HG02759 (cell line): ENCODE results near the gene WWP2.
"Not testable (repeated sequence)": the region's sequence is repeated elsewhere in the genome, so short reads cannot be mapped to it uniquely, and the experiment has no call there.

ENCODE experiments used
- ATAC-seq: cut with Tn5 transposase; IDR thresholded peaks from one replicate; pipeline ENCODE4 v1.9.1; 2021; ENCODE audit warnings: mild to moderate bottlenecking, moderate library complexity; ENCODE audit not compliant: unreplicated experiment

WWP2 gene

DNA sequence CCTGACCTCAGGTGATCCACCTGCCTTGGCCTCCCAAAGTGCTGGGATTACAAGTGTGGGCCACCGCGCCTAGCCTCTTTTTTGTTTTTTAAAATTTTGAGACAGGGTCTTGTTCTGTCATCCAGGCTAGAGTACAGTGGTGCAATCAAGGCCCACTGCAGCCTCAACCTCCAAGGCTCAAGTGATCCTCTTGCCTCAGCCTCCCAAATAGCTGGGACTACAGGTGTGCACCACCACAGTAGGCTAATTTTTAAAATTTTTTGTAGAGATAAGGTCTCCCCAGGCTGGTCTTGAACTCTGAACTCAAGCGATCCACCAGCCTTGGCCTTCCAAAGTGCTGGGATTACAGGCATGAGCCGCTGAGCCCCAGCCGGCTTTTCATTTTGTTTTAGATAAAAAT is 92.6 kb downstream of the WWP2 start:
- ATAC-seq, result not testable (repeated sequence)

DNA sequence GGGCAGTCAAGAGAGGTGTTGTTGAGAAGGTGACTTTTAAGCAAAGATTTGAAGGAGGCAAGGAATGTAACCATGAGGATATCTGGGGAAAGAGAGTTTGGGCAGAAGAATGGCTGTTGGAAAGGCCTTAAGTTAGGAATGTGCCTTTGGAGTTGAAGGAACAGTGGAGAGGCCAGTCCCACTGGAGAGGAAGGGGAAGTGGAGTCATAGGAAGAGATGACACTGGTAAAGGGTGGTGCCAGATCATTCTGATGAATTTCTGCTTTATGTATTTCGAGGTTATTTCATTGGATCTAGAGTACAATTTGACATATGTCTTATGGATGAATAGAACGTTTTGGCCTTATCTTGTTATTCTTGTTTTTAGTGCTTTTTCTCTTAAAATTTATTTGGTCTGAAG is 93.5 kb downstream of the WWP2 start:
- no peak for ATAC-seq

DNA sequence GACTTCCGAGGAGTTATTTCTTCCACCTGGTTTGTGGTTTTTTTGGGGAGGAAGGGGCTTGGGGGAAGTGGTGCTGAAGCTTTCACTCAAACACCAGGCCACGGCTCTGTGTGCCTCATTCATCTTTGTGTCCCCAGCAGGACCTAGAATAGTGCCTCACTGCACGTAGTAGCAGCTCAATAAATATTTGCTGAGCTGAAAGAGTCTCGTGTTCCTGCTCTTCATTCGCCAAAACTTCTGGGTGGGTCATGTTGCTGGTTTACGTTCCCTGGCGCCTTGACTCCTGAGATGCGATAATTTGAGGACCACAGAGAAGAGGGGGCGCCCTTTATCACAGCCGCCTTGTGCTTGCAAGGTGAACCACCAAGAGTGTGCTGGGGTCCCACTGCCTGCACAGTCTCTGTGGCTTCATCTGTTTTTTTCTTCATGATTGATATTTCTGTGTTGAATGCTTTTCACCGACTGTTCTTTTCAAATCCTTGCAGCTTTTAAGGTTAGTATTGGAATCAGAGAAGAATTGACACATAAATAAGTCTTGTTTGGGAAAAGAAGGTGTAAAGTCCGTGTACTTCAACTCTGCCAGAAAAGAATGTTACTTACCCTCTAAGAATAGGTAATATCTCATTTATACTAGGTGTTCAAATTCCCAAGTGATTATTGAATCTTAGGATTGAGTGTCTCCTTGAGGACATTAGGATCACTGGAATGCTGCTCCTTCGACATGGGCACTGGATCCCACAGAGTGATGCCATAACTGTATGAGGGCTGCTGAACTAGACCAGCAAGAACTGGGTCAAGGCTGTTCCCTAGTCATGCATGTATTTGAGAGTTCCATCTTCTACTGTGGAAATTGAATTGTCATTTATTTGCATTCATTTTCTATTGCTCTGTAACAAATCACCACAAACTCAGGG is 96.3 kb downstream of the WWP2 start:
- no peak for ATAC-seq

DNA sequence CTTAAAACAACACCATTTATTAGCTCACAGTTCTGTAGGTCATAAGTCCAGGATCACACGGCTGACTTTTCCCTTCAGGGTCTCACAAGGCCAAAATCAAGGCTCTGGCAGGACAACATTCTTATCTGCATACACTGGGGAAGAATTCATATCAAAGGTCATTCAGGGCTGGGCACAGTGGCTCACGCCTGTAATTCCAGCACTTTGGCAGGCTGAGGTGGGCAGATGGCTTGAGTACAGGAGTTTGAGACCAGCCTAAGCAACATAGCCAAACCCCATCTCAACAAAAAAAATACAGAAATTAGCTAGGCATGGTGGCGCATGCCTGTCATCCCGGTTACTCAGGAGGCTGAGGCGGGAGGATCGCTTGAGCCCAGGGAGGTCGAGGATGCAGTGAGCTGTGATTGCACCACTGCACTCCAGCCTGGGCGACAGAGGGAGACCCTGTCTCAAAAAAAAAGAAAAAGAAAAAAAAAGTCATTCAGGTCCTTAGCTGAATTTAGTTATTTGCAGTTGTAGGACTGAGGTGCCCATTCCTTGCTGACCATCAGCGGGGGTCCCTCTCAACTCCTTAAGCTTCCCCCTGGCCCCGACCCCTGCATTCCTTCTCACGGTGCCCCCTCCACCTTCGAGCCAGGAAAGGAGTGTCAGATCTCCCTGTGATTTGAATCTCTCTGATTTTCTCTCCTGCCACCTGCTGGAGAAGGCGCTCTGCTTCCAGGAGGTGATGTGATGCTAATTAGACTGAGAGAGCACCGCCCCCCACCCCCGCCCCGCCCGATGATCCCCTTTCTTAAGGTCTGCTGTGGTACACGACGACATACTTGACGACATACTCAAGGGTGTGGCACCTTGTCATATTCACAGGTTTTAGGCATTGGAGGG is 97.2 kb downstream of the WWP2 start:
- no peak for ATAC-seq

DNA sequence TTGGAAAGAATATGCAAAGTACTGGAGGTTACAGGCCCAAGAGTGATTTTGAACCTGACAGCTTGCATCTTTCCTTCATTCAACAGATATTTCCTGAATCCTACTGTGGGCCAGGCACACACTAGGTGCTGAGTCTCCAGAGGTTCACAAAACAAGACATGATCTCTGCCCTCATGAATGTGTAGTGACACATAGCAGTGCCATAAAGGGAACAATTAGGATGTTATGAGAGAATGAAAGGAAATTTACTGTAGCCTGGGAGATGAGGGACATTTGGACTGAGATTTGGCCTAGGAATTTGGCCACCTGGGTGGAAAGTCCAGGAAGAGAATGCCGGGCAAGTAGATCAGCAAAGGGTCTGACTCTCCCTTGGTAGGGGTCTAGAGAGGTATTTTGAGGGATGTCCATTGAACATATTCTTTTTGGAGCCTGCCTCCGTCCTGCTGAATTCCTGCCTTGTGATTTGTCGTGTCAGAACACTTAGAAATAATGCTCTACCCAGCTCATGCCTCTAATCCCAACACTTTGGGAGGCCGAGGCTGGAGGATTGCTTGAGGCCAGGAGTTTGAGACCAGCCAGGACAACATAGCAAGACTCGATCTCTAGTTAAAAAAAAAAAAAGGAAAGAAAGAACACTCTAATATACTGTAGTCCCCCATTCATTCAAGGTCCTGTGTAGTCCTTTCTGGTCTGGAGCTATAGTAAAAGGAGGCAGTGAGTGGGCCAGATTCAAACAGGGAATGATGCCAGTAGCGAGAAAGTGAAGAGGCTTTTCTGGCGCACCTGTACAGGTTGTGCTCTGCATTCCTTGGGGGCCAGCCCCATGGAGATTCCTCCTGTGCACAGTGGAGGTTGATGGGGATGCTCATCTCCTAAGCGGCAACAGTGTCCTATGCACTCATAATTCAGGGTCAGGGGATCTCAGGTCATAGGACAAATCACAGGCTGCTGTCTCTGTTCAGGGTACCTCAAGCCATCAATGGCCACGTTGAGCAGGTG is 98.4 kb downstream of the WWP2 start:
- ATAC-seq, result no peak

DNA sequence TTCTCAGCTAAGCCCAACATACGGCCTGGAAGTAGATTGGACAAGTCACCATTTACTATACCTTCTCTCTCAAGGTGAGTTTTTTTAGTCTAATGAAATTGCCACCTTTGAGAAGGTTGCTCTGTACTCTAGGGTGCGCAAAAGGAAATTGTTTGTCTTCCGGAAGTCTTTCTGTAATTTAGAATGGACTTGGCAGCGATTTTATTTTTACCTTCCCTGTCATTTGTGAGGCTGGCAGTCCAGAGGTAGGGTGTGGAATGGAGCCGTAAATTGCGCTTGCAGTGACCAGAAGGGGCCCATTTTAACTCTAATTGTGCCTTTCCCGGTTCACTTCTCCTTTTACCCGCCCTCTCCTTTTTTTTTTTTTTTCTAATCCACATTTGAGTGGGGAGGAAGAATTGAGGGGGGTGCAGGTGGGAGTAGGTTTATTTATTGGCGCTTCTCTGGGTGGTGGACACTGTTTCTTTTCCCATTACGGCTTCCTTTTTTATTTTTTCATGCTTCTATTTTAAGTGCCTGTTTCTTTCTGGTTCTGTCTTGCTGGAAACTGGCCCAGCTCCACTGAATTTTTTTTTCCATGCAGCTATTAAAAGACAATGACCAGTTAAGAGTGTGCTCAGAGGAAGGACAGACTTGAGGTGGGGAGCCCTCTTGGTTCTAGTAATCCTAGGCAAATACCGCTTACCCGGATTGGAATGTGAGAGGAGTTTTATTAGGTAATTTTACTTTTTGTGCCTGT is 99.3 kb downstream of the WWP2 start:
- ATAC-seq, result no peak

DNA sequence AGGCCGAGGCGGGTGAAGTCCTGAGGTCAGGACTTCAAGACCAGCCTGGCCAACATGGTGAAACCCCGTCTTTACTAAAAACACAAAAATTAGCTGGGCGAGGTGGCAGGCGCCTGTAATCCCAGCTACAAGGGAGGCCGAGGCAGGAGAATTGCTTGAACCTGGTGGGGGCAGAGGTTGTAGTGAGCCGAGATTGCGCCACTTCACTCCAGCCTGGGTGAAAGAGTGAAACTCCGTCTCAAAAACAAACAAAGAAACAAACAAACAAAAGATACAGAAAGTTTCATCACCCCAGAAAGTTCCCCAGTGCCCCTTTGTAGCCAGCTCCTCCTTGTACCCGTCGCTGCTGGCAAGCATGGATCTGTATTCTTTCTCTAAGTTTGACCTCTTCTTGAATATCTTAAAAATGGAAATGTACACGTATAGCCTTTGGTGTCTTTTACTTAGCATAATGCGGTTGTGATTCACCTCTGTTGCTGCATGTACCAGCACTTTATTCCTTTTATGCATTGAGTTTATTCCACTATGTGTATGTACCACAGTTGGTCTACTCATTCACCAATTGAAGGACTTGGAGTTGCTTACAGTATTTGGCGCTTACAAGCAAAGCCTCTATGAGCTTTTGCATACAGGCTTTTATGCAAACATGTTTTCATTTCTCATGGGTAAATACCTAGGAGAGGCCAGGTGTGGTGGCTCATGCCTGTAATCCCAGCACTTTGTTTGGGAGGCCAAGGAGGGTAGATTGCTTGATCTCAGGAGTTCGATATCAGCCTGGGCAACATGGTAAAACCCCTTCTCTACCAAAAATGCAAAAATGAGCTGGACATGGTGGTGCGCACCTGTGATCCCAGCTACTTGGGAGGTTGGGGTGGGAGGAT is 101.5 kb downstream of the WWP2 start:
- no peak for ATAC-seq

DNA sequence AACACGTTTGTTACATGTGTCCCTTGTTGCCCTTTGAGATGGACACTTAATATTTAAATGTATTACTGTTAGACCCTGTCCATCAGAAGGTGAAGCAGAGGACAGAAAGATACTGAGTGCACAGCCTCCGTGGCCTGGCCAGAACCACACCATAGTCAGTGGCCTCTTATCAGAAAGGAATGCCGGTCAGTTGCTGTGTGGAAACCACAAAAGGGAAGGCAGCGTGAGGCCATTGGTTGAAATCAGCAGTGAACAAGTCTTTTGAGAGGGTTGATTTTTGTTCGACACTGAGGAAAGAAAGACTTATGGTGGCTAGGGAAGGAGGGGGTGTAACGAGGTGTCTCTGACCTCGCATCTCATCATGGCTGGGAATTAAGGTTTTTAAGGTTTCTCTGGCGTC is 103.6 kb downstream of the WWP2 start:
- no peak for ATAC-seq

DNA sequence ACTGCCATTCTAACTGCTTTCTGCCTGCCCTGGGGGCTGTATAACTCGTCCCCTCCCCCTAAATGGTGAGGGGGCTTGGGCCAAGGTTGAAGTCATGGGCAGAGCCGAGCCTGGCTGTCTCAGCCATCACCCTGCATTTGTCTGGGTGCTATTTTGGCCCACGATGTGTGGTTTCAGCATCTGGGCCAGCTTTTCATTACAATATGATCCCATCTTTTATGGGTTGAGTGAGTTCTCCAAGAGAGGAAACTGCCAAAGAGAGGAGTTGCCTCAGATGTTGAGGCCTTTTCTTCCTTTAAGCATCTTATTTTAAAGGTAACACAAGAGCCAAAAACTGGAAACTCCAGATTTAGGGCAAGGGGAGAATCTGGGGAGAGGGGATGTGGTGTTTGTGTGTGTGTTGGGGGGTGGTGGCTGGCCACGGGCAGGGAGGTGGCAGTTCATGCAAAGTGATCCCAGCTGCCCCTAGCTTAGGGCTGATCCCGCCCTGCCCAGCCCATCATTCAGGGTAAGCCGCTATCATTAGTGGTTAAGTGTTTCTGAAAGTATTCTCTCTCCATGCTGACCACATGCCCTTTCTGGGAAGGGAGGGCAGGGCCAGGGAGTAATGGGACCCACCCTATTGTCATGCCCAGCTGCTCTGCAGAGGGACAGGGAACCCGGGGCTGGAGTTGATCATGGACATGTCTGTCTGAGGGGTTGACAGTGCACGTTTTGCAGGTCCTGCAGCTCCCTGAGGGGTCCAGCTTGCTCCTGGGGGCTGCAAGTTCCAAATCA is 105.8 kb downstream of the WWP2 start:
- ATAC-seq, result no peak

DNA sequence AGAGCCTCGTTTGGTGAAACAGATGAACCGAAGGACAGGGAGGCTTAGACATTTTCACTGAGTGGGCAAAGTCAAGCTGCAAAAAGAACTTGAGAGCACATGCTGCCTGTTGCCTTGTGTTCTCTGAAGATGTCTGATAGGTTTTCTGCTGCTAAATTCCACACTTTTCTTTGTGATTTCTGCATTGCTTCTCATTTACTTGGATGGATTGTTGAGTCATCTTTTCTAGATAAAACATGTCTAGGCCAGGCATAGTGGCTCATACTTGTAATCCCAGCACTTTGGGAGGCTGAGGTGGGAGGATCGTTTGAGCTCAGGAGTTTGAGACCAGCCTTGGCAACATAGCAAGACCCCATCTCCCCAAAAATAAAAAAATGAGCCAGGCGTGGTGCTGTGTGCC is 108.6 kb downstream of the WWP2 start:
- no peak for ATAC-seq

DNA sequence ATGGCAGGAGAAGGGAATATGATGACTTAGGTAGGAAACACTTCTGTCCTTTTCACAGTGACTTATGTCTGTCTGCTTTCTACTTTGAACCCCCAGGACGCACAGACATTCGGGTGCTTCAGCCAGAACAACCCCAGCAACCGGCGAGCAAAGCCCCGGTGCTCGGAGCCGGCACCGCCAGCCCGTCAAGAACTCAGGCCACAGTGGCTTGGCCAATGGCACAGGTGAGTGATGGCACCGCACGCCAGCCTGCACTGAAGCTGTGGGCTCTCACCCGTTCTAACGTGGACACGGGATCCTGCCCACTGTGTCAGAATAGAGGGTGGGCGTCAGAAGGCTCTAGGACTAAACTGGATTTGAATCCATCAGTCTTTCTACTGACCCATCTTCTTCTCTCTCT is 109.6 kb downstream of the WWP2 start:
- no peak for ATAC-seq

DNA sequence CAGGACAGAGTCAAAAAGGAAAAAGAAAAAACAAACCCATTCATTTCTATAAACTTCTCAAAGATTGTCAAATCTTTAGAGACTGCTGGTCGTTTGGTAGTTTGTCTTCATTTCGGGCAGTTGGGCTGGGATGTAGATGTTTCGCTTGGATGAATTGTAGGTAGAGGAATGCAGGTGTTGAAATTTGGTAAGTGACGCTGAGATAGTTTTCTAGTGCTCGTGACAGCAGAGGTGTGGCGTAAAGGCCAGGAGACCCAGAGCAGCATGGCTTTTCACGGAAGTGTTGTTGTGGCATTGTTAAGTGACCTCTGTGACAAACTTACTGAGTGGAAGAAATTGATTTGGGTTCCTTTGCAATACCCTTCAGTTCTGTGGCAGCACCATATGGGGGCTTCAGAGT is 110.8 kb downstream of the WWP2 start:
- no peak for ATAC-seq

DNA sequence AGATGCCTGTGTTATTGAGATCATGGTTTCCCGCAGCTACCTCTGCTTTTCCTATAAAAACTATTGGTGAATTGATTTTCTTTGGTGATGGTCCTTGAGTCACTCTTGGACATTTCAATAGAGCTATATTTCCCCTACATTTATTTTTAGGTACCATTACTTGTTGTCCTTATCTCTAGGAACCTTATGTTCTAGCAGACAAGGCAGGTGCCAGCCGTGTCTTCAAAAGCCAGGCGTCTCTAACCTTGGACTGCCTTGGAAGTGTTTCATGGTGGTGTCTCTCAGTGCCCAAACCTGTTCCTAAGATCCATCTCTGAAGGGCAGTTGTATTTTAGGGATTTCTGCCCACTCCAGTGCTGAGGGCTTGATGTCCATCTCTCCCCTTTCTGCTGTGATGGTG is 111.7 kb downstream of the WWP2 start:
- no peak for ATAC-seq

DNA sequence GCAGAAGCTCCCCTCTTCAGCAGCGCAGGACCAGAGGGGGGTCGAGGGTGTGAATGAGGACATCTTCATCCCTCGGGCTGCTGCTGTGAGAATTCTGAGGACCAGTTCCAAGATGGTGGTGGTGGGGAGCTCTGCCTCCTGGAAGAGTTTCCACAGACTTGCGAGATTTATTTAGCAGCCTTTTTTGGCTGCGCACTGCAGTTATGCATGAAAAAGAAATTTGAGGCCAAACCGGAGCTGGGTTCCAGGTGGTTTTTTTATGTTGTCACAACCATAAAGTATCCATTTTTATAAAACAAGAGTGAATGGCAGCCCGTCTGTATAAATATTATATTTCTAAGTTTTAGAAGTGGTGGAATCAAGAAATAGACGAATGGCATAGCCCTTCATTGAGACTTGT is 112.1 kb downstream of the WWP2 start:
- ATAC-seq, result no peak

DNA sequence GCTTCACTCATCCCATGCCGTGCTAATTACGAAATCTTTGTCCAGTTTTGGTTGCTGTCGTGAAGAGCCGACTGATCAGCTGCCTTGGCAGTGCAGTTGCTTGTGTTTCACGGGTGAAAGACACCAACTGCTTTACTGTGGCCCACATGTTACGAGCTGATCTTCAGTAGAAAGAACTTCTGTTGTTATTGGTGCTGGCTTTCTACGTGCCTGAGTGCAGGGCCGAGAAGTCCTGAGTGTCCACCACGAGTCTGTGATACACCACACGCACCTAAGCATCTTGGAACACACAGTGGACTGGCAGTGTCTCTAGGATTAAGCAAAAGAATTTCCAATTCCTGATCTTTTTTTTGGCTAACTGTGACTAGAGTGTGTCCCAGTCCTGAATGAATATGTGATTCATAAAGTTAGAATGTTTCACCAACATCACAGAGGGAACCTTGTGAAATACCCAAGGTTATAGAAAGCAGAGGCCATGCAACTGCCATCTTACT is 118.6 kb downstream of the WWP2 start:
- ATAC-seq, result no peak

DNA sequence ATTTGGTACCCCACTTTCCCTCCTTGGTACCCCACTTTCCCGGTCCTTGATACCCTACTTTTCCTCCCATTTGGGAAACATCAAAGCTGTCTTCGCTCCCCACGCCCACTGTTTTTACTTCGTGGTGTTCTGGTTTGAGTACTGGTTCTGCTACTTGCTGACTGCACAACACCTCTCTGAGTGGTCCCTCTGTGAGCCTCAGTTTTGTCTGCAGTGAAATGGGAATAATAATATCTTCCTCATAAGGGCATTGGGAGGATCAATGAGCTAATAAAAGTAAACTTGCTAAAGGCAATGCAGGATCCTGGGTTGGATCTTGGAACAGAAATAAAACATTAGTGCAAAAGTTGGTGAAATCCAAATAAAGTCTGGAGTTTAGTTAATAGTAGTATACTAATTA is 119.0 kb downstream of the WWP2 start:
- ATAC-seq, result no peak

DNA sequence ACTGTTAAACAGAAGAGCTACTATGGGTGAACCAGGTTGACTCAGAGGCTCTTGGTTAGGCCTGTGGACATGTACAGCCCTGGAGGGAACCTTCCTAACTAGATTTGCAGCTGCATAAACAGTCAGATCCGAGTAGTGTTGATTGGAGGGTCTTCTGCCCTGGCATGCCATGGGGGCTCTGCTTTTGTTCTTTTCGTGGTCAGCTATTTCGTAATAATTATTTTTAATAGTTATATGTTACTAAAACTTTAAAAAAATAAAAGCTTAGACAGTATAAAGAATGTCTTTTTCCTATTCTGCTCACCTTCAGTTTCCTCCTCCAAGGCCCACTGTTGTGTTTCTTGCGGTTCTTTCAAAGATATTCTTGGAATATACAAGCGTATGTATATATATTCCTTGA is 121.6 kb downstream of the WWP2 start:
- ATAC-seq, result no peak

DNA sequence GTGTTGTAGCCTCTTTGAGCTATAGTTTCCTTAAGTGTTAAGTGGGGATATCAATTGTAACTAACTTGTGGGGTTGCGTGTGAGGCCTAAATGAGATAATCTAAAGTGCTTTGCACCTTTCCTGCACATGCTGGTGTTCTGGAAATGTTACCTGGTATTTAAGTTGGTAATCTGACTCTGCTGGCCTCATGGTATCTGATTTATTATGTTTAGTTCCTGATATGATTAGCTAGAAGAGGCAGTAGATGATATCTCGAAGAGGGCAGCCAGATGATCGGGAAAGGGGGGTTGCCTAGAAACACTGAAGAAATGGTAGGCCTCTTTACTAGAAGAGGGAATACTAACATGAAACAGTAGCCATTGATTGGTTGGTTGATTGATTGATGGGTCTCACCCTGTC is 123.6 kb downstream of the WWP2 start:
- ATAC-seq, result no peak
